Measurements from ENCODE around the gene PTPRD. TPM values are rescaled to one million over a fixed set of nuclear protein-coding genes. Genes with fewer than 3 reads are reported as not detected.

Gene PTPRD
- total and polyA plus RNA-seq, 9 of the 15 experiments (the other 6 are each of a cell fraction or from before 2014, with no cell fraction given), result 0.11 TPM; not detected in 8

GRCh38 chr9:10604927-10605326 is 7.9 kb downstream of the PTPRD start (continued):
- TF ChIP-seq ZMIZ1 (IDR thresholded peaks at IDR 0.05; ENCODE audit: low read depth in 2 of 2, low read length in 2 of 2), result no peak

GRCh38 chr9:10597801-10598200 is 15.0 kb downstream of the PTPRD start:
- Histone ChIP-seq H3K9ac (ENCODE audit: insufficient read depth in 1 of 2, low read depth in 2 of 2, low read length in 2 of 2) (no peak overlapping the region), H3K9me1 (ENCODE audit: control insufficient read depth, insufficient read depth, low read length) (no peaks in the 10 kb centered on the region), H3K4me1 (replicated peaks in 1 of 2; ENCODE audit: control insufficient read depth in 2 of 2, insufficient read depth in 2 of 2, low read length in 2 of 2) (no peaks in the 10 kb centered on the region), H3K27me3 (ENCODE audit: control insufficient read depth in 2 of 2, insufficient read depth in 2 of 2, low read length in 2 of 2) (no peaks in the 10 kb centered on the region), H3K4me2 (ENCODE audit: insufficient read depth, low read length) (no peak overlapping the region), H3K79me2 (ENCODE audit: control insufficient read depth, insufficient read depth, low read length) (no peaks in the 10 kb centered on the region), H4K20me1 (replicated peaks; ENCODE audit: control insufficient read depth, insufficient read depth, low read length) (no peaks in the 10 kb centered on the region), H3K27ac (ENCODE audit: extremely low read depth, low read depth, low read length) (no peak overlapping the region), H2AFZ (ENCODE audit: low read depth, low read length) (no peak overlapping the region), H3K4me3 (no peak overlapping the region), H3K36me3 (ENCODE audit: control insufficient read depth, insufficient read depth, low read length) (no peaks in the 10 kb centered on the region), H3K9me3 (replicated peaks; ENCODE audit: control insufficient read depth, insufficient read depth, low read depth, low read length) (no peaks in the 10 kb centered on the region)
- in situ Hi-C loops (cut with MboI) (no loop called here), intact Hi-C loops (cut with micrococcal nuclease) (no loop called here)
- ATAC-seq (no peak), FAIRE-seq (no peak), DNase-seq (ENCODE audit: extremely low read depth in 1 of 4, low spot score in 3 of 4) (no peak)
- ChIA-PET CTCF (ENCODE audit: low intra/inter-chr PET ratio) (no interaction called here), POLR2A (no interaction called here)
- 0% methylated on average over 3 of the region's 3 CpGs for WGBS (ENCODE audit: insufficient coverage, low coverage, missing lambda C conversion rate)
- TF ChIP-seq ZFP1 (CRISPR knock-in tag; IDR thresholded peaks at IDR 0.05) (no peak), VEZF1 (CRISPR knock-in tag; IDR thresholded peaks at IDR 0.05) (no peak), ZNF274 (IDR thresholded peaks at IDR 0.05; ENCODE audit: borderline replicate concordance, low read depth, low read length) (no peak), ZC3H8 (IDR thresholded peaks at IDR 0.05) (no peak), ZC3H11A (IDR thresholded peaks at IDR 0.05; ENCODE audit: low read depth, low read length) (no peak), ZNF696 (CRISPR knock-in tag; conservative IDR thresholded peaks at IDR 0.05) (no peak), SMAD3 (CRISPR knock-in tag; conservative IDR thresholded peaks at IDR 0.05) (no peak), IRF1 (CRISPR knock-in tag; IDR thresholded peaks at IDR 0.05; ENCODE audit: borderline replicate concordance) (no peak), HNRNPK (IDR thresholded peaks at IDR 0.05; ENCODE audit: low read depth, low read length, poor library complexity, severe bottlenecking) (no peak)
- no TSS peak for BruUV-seq (replicated peaks)
